Measurements from ENCODE around the gene SLC40A1. TPM values are rescaled to one million over a fixed set of nuclear protein-coding genes. Genes with fewer than 3 reads are reported as not detected.
A peak's percentile ranks its signal among the peaks of the same experiment; 100 is the strongest.

SLC40A1 gene
- total and polyA plus RNA-seq, 2 donors (not counting 3 experiments of a cell fraction or from before 2014, with no cell fraction given), result 8.5 to 15.1 TPM

DNA sequence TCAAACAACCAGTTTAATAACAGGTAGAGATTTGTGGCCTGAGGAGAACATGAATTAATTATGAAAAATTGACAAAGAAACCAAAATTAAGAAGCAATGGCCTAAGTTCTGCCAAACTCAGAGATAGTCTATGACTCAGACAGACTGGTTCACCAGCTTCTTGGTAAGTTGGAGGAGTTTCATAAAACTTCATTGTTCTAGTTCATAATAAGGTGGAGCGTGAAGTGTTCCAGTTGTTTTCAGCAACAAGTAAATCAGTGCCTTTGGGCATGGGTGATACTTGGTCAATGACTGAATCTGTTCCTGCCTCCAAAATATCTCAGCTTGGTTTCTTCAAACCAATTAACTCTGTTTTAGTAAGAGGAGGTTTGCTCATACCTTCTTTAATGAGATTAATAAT, 40.0 kb downstream of the SLC40A1 start:
- Histone ChIP-seq H3K79me2 (ENCODE audit: control insufficient read depth, insufficient read depth, low read length) (no peaks in the 10 kb centered on the region), H3K36me3 (ENCODE audit: control insufficient read depth in 2 of 2, extremely low read depth in 1 of 2, insufficient read depth in 2 of 2, low read length in 2 of 2) (no peaks in the 10 kb centered on the region), H3K4me2 (ENCODE audit: insufficient read depth, low read length) (no peak overlapping the region), H3K4me3 (replicated peaks in 1 of 3; ENCODE audit: insufficient read depth in 1 of 3, low read depth in 1 of 3, low read length in 3 of 3) (no peak overlapping the region), H3K4me1 (ENCODE audit: control insufficient read depth, extremely low read depth, insufficient read depth, low read length) (no peaks in the 10 kb centered on the region), H3K27me3 (ENCODE audit: control insufficient read depth in 2 of 2, insufficient read depth in 2 of 2, low read length in 2 of 2) (no peaks in the 10 kb centered on the region), H3K9me3 (replicated peaks; ENCODE audit: control insufficient read depth, insufficient read depth, low read length) (no peaks in the 10 kb centered on the region), H4K20me1 (replicated peaks; ENCODE audit: control insufficient read depth, extremely low read depth, insufficient read depth, low read length) (no peaks in the 10 kb centered on the region), H3K9ac (replicated peaks; ENCODE audit: extremely low read depth, insufficient read depth, low read length) (no peak overlapping the region), H3K9me1 (replicated peaks; ENCODE audit: control insufficient read depth, extremely low read depth, insufficient read depth, low read length) (no peaks in the 10 kb centered on the region), H3K27ac (ENCODE audit: insufficient read depth, low read depth, low read length) (no peak overlapping the region), H2AFZ (ENCODE audit: low read depth, low read length) (no peak overlapping the region)
- ChIA-PET CTCF (interaction anchor here (1.8 kb wide), 1 partner anchor 9 kb away, joined by 5 read pairs; no protein-coding TSS in a partner anchor), POLR2A (no interaction called here)
- FAIRE-seq, result peak; percentile 56
- BruUV-seq (replicated peaks), result no TSS peak
- dilution Hi-C loops (cut with MboI; ENCODE audit: extremely low pct_ligation_motif_present, low sequenced_read_pairs), result no loop called here
- DNase-seq (ENCODE audit: low read depth, low spot score), result no peak
- intact Hi-C loops (cut with micrococcal nuclease), result no loop called here
- no peak for TF ChIP-seq JUN (IDR thresholded peaks at IDR 0.05; ENCODE audit: borderline replicate concordance, insufficient read depth, insufficient read length, low read depth)
- no peak for TF ChIP-seq EZH2 (IDR thresholded peaks at IDR 0.05; ENCODE audit: borderline replicate concordance, low read depth, low read length, severe bottlenecking)
- no peak for TF ChIP-seq CTCF (IDR thresholded peaks at IDR 0.05; ENCODE audit: extremely low read depth in 1 of 2, insufficient read depth in 1 of 2, low read depth in 1 of 2, low read length in 2 of 2)
- no peak for TF ChIP-seq FOS (IDR thresholded peaks at IDR 0.05; ENCODE audit: borderline replicate concordance, insufficient read depth, low read length)
- no peak for TF ChIP-seq POLR2A (IDR thresholded peaks at IDR 0.05; ENCODE audit: low read depth, low read length)

- Histone ChIP-seq H4K20me1 (replicated peaks; ENCODE audit: control insufficient read depth, extremely low read depth, insufficient read depth, low read length) (no peaks in the 10 kb centered on the region), H3K4me1 (ENCODE audit: control insufficient read depth, extremely low read depth, insufficient read depth, low read length) (no peaks in the 10 kb centered on the region), H3K9ac (replicated peaks; ENCODE audit: extremely low read depth, insufficient read depth, low read length) (no peak overlapping the region), H3K27me3 (ENCODE audit: control insufficient read depth in 2 of 2, insufficient read depth in 2 of 2, low read length in 2 of 2) (no peaks in the 10 kb centered on the region), H3K4me2 (ENCODE audit: insufficient read depth, low read length) (no peak overlapping the region), H3K4me3 (replicated peaks in 1 of 3; ENCODE audit: insufficient read depth in 1 of 3, low read depth in 1 of 3, low read length in 3 of 3) (no peak overlapping the region), H3K79me2 (ENCODE audit: control insufficient read depth, insufficient read depth, low read length) (no peaks in the 10 kb centered on the region), H3K27ac (ENCODE audit: insufficient read depth, low read depth, low read length) (no peak overlapping the region), H2AFZ (ENCODE audit: low read depth, low read length) (no peak overlapping the region), H3K9me1 (replicated peaks; ENCODE audit: control insufficient read depth, extremely low read depth, insufficient read depth, low read length) (no peaks in the 10 kb centered on the region), H3K36me3 (ENCODE audit: control insufficient read depth in 2 of 2, extremely low read depth in 1 of 2, insufficient read depth in 2 of 2, low read length in 2 of 2) (no peaks in the 10 kb centered on the region), H3K9me3 (replicated peaks; ENCODE audit: control insufficient read depth, insufficient read depth, low read length) (no peaks in the 10 kb centered on the region)
- intact Hi-C loops (cut with micrococcal nuclease) (no loop called here), dilution Hi-C loops (cut with MboI; ENCODE audit: extremely low pct_ligation_motif_present, low sequenced_read_pairs) (no loop called here)
- no TSS peak for BruUV-seq (replicated peaks)
- CTCF ChIA-PET, result no interaction called here
- no peak for DNase-seq (ENCODE audit: low read depth, low spot score)
- TF ChIP-seq POLR2A (IDR thresholded peaks at IDR 0.05; ENCODE audit: low read depth, low read length), result no peak
- TF ChIP-seq, protein P1, sequence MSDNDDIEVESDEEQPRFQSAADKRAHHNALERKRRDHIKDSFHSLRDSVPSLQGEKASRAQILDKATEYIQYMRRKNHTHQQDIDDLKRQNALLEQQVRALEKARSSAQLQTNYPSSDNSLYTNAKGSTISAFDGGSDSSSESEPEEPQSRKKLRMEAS (IDR thresholded peaks at IDR 0.05; ENCODE audit: insufficient read depth, insufficient read length), result no peak
- no peak for TF ChIP-seq CTCF (IDR thresholded peaks at IDR 0.05; ENCODE audit: extremely low read depth in 1 of 2, insufficient read depth in 1 of 2, low read depth in 1 of 2, low read length in 2 of 2)
- TF ChIP-seq POLR2AphosphoS5 (IDR thresholded peaks at IDR 0.05; ENCODE audit: insufficient read depth, low read depth, low read length), result no peak
- no peak for TF ChIP-seq FOS (IDR thresholded peaks at IDR 0.05; ENCODE audit: borderline replicate concordance, insufficient read depth, low read length)
- TF ChIP-seq EZH2 (IDR thresholded peaks at IDR 0.05; ENCODE audit: borderline replicate concordance, low read depth, low read length, severe bottlenecking), result no peak
- no peak for TF ChIP-seq JUN (IDR thresholded peaks at IDR 0.05; ENCODE audit: borderline replicate concordance, insufficient read depth, insufficient read length, low read depth)
- TF ChIP-seq MYC (IDR thresholded peaks at IDR 0.05; ENCODE audit: low read depth, low read length), result no peak
- no peak for TF ChIP-seq GATA2 (IDR thresholded peaks at IDR 0.05; ENCODE audit: insufficient read depth, insufficient read length, low read depth, low read length)
- no peak for FAIRE-seq
- POLR2A ChIA-PET, result no interaction called here
Measured at GRCh38 chr2:189538402-189538801, 42.2 kb downstream of the SLC40A1 start.
